ENCODE results near the gene PLCH1. TPM values are rescaled to one million over a fixed set of nuclear protein-coding genes. Genes with fewer than 3 reads are reported as not detected.

The PLCH1 gene
- total RNA-seq, 1 donor from 2014 or later: 0.25 TPM

- intact Hi-C loops (cut with DNase I): no loop called here
- H3K27ac ChIP-seq: no peak overlapping the region
- DNase-seq (ENCODE audit: extremely low spot score in 2 of 2): no peak
- TF ChIP-seq POLR2A (IDR thresholded peaks at IDR 0.05) (no peak), CTCF (IDR thresholded peaks at IDR 0.05) (no peak), POLR2AphosphoS5 (IDR thresholded peaks at IDR 0.05; ENCODE audit: insufficient read depth in 1 of 2, low read depth in 1 of 2) (no peak)
- H3K9me3 ChIP-seq: no peaks in the 10 kb centered on the region
- H3K27me3 ChIP-seq: no peaks in the 10 kb centered on the region
- H3K4me3 ChIP-seq: no peak overlapping the region
- H3K36me3 ChIP-seq: no peaks in the 10 kb centered on the region
- no peaks in the 10 kb centered on the region for H3K4me1 ChIP-seq
Measured at GRCh38 chr3:155651489-155652218, 93.2 kb downstream of the PLCH1 start.

GRCh38 chr3:155648013-155648591 lies 96.8 kb downstream of the PLCH1 start:
- intact Hi-C loops (cut with DNase I): no loop called here
- Histone ChIP-seq H3K27ac (no peak overlapping the region), H3K4me1 (no peaks in the 10 kb centered on the region), H3K27me3 (no peaks in the 10 kb centered on the region), H3K4me3 (no peak overlapping the region), H3K9me3 (no peaks in the 10 kb centered on the region), H3K36me3 (no peaks in the 10 kb centered on the region)
- TF ChIP-seq POLR2AphosphoS5 (IDR thresholded peaks at IDR 0.05; ENCODE audit: insufficient read depth in 1 of 2, low read depth in 1 of 2) (no peak), CTCF (IDR thresholded peaks at IDR 0.05) (no peak), POLR2A (IDR thresholded peaks at IDR 0.05) (no peak)
- no peak for DNase-seq (ENCODE audit: extremely low spot score in 2 of 2)

- H3K4me1 ChIP-seq: no peaks in the 10 kb centered on the region
- H3K36me3 ChIP-seq: no peaks in the 10 kb centered on the region
- DNase-seq (ENCODE audit: extremely low spot score in 2 of 2): no peak
- intact Hi-C loops (cut with DNase I): no loop called here
- H3K9me3 ChIP-seq: no peaks in the 10 kb centered on the region
- no peak overlapping the region for H3K4me3 ChIP-seq
- H3K27me3 ChIP-seq: no peaks in the 10 kb centered on the region
- H3K27ac ChIP-seq: no peak overlapping the region
- TF ChIP-seq POLR2AphosphoS5 (IDR thresholded peaks at IDR 0.05; ENCODE audit: insufficient read depth in 1 of 2, low read depth in 1 of 2) (no peak), CTCF (IDR thresholded peaks at IDR 0.05) (no peak), POLR2A (IDR thresholded peaks at IDR 0.05) (no peak)
Measured at GRCh38 chr3:155647206-155647605, 97.7 kb downstream of the PLCH1 start.

- Histone ChIP-seq H3K27me3 (no peaks in the 10 kb centered on the region), H3K4me3 (no peak overlapping the region), H3K27ac (no peak overlapping the region), H3K4me1 (no peaks in the 10 kb centered on the region), H3K9me3 (no peaks in the 10 kb centered on the region), H3K36me3 (no peaks in the 10 kb centered on the region)
- TF ChIP-seq POLR2AphosphoS5 (IDR thresholded peaks at IDR 0.05; ENCODE audit: insufficient read depth in 1 of 2, low read depth in 1 of 2): no peak
- TF ChIP-seq POLR2A (IDR thresholded peaks at IDR 0.05): no peak
- no peak for TF ChIP-seq CTCF (IDR thresholded peaks at IDR 0.05)
- intact Hi-C loops (cut with DNase I): no loop called here
- DNase-seq (ENCODE audit: extremely low spot score in 2 of 2): no peak
Measured at GRCh38 chr3:155646669-155647068, 98.2 kb downstream of the PLCH1 start.

- Histone ChIP-seq H3K36me3 (no peaks in the 10 kb centered on the region), H3K4me3 (no peak overlapping the region), H3K27ac (no peak overlapping the region), H3K9me3 (no peaks in the 10 kb centered on the region), H3K4me1 (no peaks in the 10 kb centered on the region), H3K27me3 (no peaks in the 10 kb centered on the region)
- TF ChIP-seq POLR2A (IDR thresholded peaks at IDR 0.05): no peak
- TF ChIP-seq POLR2AphosphoS5 (IDR thresholded peaks at IDR 0.05; ENCODE audit: insufficient read depth in 1 of 2, low read depth in 1 of 2): no peak
- TF ChIP-seq CTCF (IDR thresholded peaks at IDR 0.05): no peak
- no peak for DNase-seq (ENCODE audit: extremely low spot score in 2 of 2)
- intact Hi-C loops (cut with DNase I): no loop called here
Measured at GRCh38 chr3:155646128-155646527, 98.7 kb downstream of the PLCH1 start.
